ENCODE measurements around the gene GNS. TPM values are rescaled to one million over a fixed set of nuclear protein-coding genes. Genes with fewer than 3 reads are reported as not detected.

GNS gene
- total and polyA plus RNA-seq, 2 of the 4 experiments (the other 2 are of a cell fraction): 60.4 to 80.7 TPM

GRCh38 chr12:64678835-64679234 is 80.4 kb downstream of the GNS start:
- ChIA-PET CTCF (no interaction called here), POLR2A (ENCODE audit: unreplicated experiment) (no interaction called here)
- Histone ChIP-seq H3K9me1 (ENCODE audit: insufficient read depth, low read length) (peaks cover 22% of the 10 kb centered on the region), H3K9me3 (ENCODE audit: control insufficient read depth, insufficient read depth, low read length) (no peaks in the 10 kb centered on the region), H2AFZ (replicated peaks; ENCODE audit: low read length, poor library complexity) (no peak overlapping the region), H3K4me2 (ENCODE audit: low read depth, low read length) (no peak overlapping the region), H3K4me3 (ENCODE audit: insufficient read depth, low read depth, low read length) (no peak overlapping the region), H2AK5ac (ENCODE audit: low read depth, low read length) (no peak overlapping the region), H3K14ac (replicated peaks; ENCODE audit: low read depth, low read length) (peak overlapping the region; percentile 19; the same call in 1 of the 2 replicates), H2BK20ac (ENCODE audit: low read depth, low read length) (no peak overlapping the region), H4K8ac (ENCODE audit: low read depth in 2 of 2, low read length in 2 of 2) (no peak overlapping the region), H3K4me1 (ENCODE audit: control insufficient read depth, insufficient read depth, low read length) (peaks cover 14% of the 10 kb centered on the region), H2BK5ac (ENCODE audit: low read depth, low read length, poor library complexity, severe bottlenecking) (no peak overlapping the region), H3K79me1 (ENCODE audit: low read depth in 1 of 2, low read length in 2 of 2) (peaks cover 37 to 89% of the 10 kb centered on the region in 2 experiments), H2BK15ac (ENCODE audit: low read depth, low read length) (no peak overlapping the region), H4K5ac (ENCODE audit: low read depth, low read length) (no peak overlapping the region), H3K9ac (ENCODE audit: low read depth, low read length) (no peak overlapping the region), H3K56ac (ENCODE audit: extremely low read depth, insufficient read depth, low read length) (no peak overlapping the region), H3K4ac (ENCODE audit: low read depth, low read length) (no peak overlapping the region), H3K18ac (ENCODE audit: low read depth, low read length) (no peak overlapping the region), H2BK120ac (ENCODE audit: low read depth, low read length) (no peak overlapping the region), H3K36me3 (ENCODE audit: control insufficient read depth, insufficient read depth, low read length) (no peaks in the 10 kb centered on the region), H3K23ac (ENCODE audit: low read depth, low read length) (no peak overlapping the region), H3K27me3 (ENCODE audit: control insufficient read depth, insufficient read depth, low read length) (no peaks in the 10 kb centered on the region), H2AK9ac (replicated peaks; ENCODE audit: low read depth, low read length, poor library complexity) (no peak overlapping the region), H4K20me1 (ENCODE audit: insufficient read depth, low read length) (peaks cover 40% of the 10 kb centered on the region; the same call in 1 of the 2 replicates), H3K27ac (ENCODE audit: insufficient read depth, low read length) (no peak overlapping the region), H4K91ac (ENCODE audit: insufficient read depth, low read depth, low read length) (no peak overlapping the region)
- no peak for ATAC-seq (ENCODE audit: low read depth)
- intact Hi-C loops (cut with micrococcal nuclease): no loop called here
- TF ChIP-seq NFE2L2 (IDR thresholded peaks at IDR 0.05; ENCODE audit: low read depth, low read length) (no peak), POLR2A (IDR thresholded peaks at IDR 0.05; ENCODE audit: low read depth, low read length) (no peak), CHD1 (IDR thresholded peaks at IDR 0.05; ENCODE audit: low read depth, low read length) (no peak), MXI1 (IDR thresholded peaks at IDR 0.05; ENCODE audit: borderline replicate concordance, low read depth, low read length) (no peak)
- no CpG with 5 or more reads among the region's 5 CpGs for WGBS, 2 experiments (ENCODE audit: extremely low coverage in 2 of 2, insufficient read length in 1 of 2)
- no peak for DNase-seq
- in situ Hi-C loops (cut with MboI; ENCODE audit: low sequenced_read_pairs): no loop called here
- BruUV-seq (replicated peaks): no TSS peak
- dilution Hi-C loops (cut with HindIII; ENCODE audit: low sequenced_read_pairs, unreplicated experiment): no loop called here

Data from IMR-90 (cell line).